ENCODE results near the gene CCR7. TPM values are rescaled to one million over a fixed set of nuclear protein-coding genes. Genes with fewer than 3 reads are reported as not detected.

The CCR7 gene
- total and polyA plus RNA-seq, 2 donors from 2014 or later = 0.17 to 7.1 TPM

DNA sequence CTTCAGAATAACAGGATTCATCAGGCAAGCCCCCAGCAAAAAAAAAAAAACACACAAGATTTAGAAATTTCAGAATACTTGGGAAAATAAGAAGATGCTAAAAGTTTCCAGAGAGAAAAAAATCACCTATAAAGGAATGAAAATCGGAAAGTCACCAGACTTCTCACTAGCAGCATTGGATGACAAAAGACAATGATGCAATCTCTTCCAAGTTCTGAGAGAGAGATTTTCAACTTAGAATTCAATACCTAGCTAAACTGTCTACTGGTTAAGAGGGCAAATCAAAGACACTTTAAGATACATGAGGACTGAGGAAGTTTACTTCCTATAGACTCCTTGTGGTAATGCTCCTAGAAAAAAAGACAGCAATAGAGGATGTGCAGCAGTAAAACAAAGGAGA, 40.0 kb downstream of the CCR7 start:
- H3K9ac ChIP-seq (ENCODE audit: low read length in 3 of 3) = no peak overlapping the region
- no peak for FAIRE-seq
- no peaks in the 10 kb centered on the region for H3K9me3 ChIP-seq (ENCODE audit: control insufficient read depth in 2 of 3, insufficient read depth in 1 of 3, low read length in 3 of 3)
- intact Hi-C loops (cut with DNase I) = no loop called here
- no peaks in the 10 kb centered on the region for H3K4me1 ChIP-seq (ENCODE audit: control insufficient read depth in 2 of 3, insufficient read depth in 2 of 3, low read depth in 1 of 3, low read length in 3 of 3)
- TF ChIP-seq, protein P1, sequence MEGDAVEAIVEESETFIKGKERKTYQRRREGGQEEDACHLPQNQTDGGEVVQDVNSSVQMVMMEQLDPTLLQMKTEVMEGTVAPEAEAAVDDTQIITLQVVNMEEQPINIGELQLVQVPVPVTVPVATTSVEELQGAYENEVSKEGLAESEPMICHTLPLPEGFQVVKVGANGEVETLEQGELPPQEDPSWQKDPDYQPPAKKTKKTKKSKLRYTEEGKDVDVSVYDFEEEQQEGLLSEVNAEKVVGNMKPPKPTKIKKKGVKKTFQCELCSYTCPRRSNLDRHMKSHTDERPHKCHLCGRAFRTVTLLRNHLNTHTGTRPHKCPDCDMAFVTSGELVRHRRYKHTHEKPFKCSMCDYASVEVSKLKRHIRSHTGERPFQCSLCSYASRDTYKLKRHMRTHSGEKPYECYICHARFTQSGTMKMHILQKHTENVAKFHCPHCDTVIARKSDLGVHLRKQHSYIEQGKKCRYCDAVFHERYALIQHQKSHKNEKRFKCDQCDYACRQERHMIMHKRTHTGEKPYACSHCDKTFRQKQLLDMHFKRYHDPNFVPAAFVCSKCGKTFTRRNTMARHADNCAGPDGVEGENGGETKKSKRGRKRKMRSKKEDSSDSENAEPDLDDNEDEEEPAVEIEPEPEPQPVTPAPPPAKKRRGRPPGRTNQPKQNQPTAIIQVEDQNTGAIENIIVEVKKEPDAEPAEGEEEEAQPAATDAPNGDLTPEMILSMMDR (IDR thresholded peaks at IDR 0.05; ENCODE audit: borderline replicate concordance, extremely low read depth, insufficient read depth) = no peak
- no peaks in the 10 kb centered on the region for H3K36me3 ChIP-seq (ENCODE audit: control insufficient read depth in 2 of 3, insufficient read depth in 3 of 3, low read length in 3 of 3)
- no peaks in the 10 kb centered on the region for H3K27me3 ChIP-seq (ENCODE audit: control insufficient read depth, insufficient read depth, low read length)
- H3K4me3 ChIP-seq (ENCODE audit: low read length in 3 of 3) = no peak overlapping the region
- no peak overlapping the region for H3K27ac ChIP-seq (ENCODE audit: low read depth in 2 of 2, low read length in 2 of 2)
- no peak for DNase-seq

DNA sequence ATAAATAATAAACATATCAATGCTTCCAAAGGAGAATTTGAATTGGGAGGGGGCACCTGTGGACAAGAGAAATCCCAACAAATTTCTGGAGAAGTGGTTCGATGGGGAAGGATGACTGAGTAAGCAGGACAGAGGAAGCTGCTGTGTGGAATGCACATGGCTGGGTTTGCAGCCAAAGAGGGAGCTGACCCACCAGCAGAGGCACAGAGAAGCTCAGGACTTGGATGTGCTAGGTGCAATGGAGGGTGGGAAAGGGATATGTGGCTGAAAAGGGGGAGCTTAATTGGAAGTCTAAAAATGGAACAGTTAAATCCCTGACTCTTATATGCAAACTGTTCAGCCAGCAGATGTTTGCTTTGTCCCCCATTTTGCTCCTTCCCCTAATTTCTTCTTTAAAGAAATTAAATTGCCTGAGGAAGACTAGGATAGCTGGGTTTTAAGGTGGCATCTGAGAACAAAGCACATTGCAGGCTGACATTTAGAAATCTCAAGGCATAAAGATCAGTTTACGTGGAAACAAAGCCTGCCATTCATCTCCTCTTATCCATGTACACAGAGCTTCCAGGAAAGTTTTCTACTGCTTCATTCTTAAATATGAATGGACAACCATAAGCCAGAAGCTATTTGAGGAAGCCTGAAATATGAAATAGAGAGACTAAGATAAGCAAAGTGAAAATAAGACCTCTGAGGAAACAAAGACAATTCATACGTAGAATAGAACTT, 40.9 kb downstream of the CCR7 start:
- no peak overlapping the region for H3K27ac ChIP-seq (ENCODE audit: low read depth in 2 of 2, low read length in 2 of 2)

DNA sequence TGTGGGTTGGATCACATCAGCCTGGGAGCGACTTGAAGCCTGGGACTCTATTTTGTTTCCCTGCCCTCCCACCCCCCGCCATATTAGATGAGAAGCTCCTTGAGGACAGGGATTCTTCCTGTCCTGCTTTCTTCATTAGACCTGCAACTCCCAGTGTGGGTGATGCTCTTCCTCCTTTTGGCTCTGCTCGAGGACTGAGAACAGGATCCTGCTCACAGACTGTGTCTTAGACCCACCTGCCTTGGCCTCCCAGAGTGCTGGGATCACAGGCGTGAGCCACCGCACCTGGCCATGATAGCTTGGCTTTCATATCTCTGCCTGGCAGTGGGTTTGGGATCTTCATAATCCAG, 42.3 kb downstream of the CCR7 start:
- H3K4me3 ChIP-seq (ENCODE audit: low read length in 3 of 3) = no peak overlapping the region
- intact Hi-C loops (cut with DNase I) = no loop called here
- H3K4me1 ChIP-seq (ENCODE audit: control insufficient read depth in 2 of 3, insufficient read depth in 2 of 3, low read depth in 1 of 3, low read length in 3 of 3) = no peaks in the 10 kb centered on the region
- H3K27me3 ChIP-seq (ENCODE audit: control insufficient read depth, insufficient read depth, low read length) = no peaks in the 10 kb centered on the region
- DNase-seq (no peak), FAIRE-seq (no peak)
- no peaks in the 10 kb centered on the region for H3K36me3 ChIP-seq (ENCODE audit: control insufficient read depth in 2 of 3, insufficient read depth in 3 of 3, low read length in 3 of 3)
- TF ChIP-seq, protein P1 (IDR thresholded peaks at IDR 0.05; ENCODE audit: borderline replicate concordance, extremely low read depth, insufficient read depth) = no peak
- H3K9ac ChIP-seq (ENCODE audit: low read length in 3 of 3) = no peak overlapping the region
- H3K27ac ChIP-seq (ENCODE audit: low read depth in 2 of 2, low read length in 2 of 2) = no peak overlapping the region
- no peaks in the 10 kb centered on the region for H3K9me3 ChIP-seq (ENCODE audit: control insufficient read depth in 2 of 3, insufficient read depth in 1 of 3, low read length in 3 of 3)

More for the DNA sequence above, 40.9 kb downstream of the CCR7 start:
- H3K36me3 ChIP-seq (ENCODE audit: control insufficient read depth in 2 of 3, insufficient read depth in 3 of 3, low read length in 3 of 3) = no peaks in the 10 kb centered on the region
- DNase-seq (no peak), FAIRE-seq (no peak)
- TF ChIP-seq, protein P1 (IDR thresholded peaks at IDR 0.05; ENCODE audit: borderline replicate concordance, extremely low read depth, insufficient read depth) = no peak
- H3K9me3 ChIP-seq (ENCODE audit: control insufficient read depth in 2 of 3, insufficient read depth in 1 of 3, low read length in 3 of 3) = no peaks in the 10 kb centered on the region
- no peak overlapping the region for H3K4me3 ChIP-seq (ENCODE audit: low read length in 3 of 3)
- H3K27me3 ChIP-seq (ENCODE audit: control insufficient read depth, insufficient read depth, low read length) = no peaks in the 10 kb centered on the region
- H3K4me1 ChIP-seq (ENCODE audit: control insufficient read depth in 2 of 3, insufficient read depth in 2 of 3, low read depth in 1 of 3, low read length in 3 of 3) = no peaks in the 10 kb centered on the region
- H3K9ac ChIP-seq (ENCODE audit: low read length in 3 of 3) = no peak overlapping the region
- intact Hi-C loops (cut with DNase I) = no loop called here
